Ecto neural progenitor cell (in vitro differentiated cells): ENCODE data around the gene TUNAR.
"Not testable (repeated sequence)": the region's sequence is repeated elsewhere in the genome, so short reads cannot be mapped to it uniquely, and the experiment has no call there.

Source experiments
- DNase-seq: peaks from one replicate; pipeline ENCODE4 v3.0.0-alpha.2; 2018; ENCODE audit warnings: low spot score

Gene TUNAR

GRCh38 chr14:95918466-95918865 is 41.8 kb downstream of the TUNAR start:
- no peak for DNase-seq

GRCh38 chr14:95920769-95921438 is 44.3 kb downstream of the TUNAR start:
- DNase-seq: no peak

GRCh38 chr14:95922080-95922479 is 45.4 kb downstream of the TUNAR start:
- DNase-seq: no peak

- no peak for DNase-seq
Observed at GRCh38 chr14:95928751-95929150, 52.1 kb downstream of the TUNAR start.

- no peak for DNase-seq
Observed at GRCh38 chr14:95931384-95931783, 54.8 kb downstream of the TUNAR start.

GRCh38 chr14:95935228-95935822 is 58.7 kb downstream of the TUNAR start:
- DNase-seq: peak; percentile 60

DNA sequence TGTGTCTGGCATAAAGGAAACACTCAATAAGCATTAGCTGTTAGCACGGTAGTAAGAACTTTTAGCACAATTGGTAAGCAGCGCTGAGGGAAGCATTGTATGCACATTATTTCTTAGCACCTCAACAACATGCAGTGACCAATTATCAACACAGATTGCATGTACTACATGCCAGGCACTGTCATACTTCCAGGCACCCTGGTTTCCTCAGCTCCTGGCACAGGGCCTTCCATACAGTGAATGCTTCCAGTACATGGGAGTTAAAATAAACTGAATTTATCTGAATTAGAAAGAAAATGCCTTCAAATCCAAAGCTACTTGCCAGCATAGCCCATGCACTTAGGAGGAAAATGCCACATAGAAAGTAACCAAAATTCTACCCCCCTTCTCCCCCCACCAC is 59.4 kb downstream of the TUNAR start:
- no peak for DNase-seq

GRCh38 chr14:95939335-95939734 is 62.7 kb downstream of the TUNAR start:
- DNase-seq: no peak

GRCh38 chr14:95941897-95942296 is 65.3 kb downstream of the TUNAR start:
- no peak for DNase-seq

GRCh38 chr14:95943699-95944098 is 67.1 kb downstream of the TUNAR start:
- peak; percentile 58 for DNase-seq

- no peak for DNase-seq
Observed at GRCh38 chr14:95944462-95944861, 67.8 kb downstream of the TUNAR start.

GRCh38 chr14:95946867-95947266 is 70.2 kb downstream of the TUNAR start:
- no peak for DNase-seq

- DNase-seq: peak; percentile 74
Observed at GRCh38 chr14:95948558-95948981, 71.9 kb downstream of the TUNAR start.

DNA sequence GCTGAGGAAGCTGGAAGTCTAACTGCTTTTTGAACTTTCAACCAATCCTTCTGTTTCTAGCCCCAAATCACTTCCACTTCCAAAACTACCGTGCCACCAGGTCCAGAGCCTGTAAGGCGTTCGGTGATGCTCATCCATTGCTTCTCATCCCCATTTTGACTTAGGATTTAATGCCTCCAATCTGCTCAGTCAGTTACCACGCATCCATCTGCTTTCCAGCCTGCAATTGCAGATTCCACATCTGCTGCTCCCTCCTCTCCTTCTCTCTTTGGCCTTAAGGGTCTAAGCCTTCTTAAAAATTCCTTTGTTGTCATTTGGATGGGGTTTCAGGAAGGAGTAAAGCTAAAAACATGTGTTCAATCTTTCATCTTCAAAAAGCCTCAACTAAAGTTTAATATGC is 74.7 kb downstream of the TUNAR start:
- DNase-seq: no peak

GRCh38 chr14:95953111-95953724 is 76.6 kb downstream of the TUNAR start:
- DNase-seq: peak; percentile 53

GRCh38 chr14:95956601-95957460 is 80.2 kb downstream of the TUNAR start:
- no peak for DNase-seq

DNA sequence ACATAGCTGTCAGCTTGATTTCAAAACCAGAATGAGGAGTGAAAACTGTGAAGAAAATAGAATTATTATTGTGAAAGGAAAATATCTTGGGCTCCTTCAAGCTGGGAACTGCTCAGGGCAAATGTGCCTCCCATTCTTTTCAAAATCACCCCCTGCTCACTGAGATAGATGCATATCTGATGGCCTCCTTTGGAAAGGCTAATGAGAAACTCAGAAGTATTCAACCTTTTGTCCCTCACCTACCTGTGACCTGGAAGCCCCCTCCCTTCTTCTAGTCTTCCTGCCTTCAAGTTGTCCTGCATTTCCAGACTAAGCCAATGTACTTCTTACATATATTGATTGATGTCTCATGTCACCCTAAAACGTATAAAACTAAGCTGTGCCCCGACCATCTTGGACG is 81.5 kb downstream of the TUNAR start:
- DNase-seq: no peak

DNA sequence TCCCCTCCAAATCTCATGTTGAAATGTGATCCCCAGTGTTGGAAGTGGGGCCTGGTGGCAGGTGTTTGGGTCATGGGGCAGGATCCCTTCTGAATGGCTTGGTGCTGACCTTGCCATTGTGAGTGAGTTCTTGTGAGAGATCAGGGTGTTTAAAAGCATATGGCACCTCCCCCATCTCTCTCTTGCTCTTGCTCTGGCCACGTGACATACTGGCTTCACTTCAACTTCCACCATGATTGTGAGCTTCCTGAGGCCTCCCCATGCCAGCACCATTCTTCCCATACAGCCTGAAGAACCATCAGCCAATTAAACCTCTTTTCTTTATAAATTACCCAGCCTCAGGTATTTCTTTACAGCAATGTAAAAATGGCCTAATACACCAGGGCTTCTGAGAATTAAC is 82.7 kb downstream of the TUNAR start:
- no peak for DNase-seq

DNA sequence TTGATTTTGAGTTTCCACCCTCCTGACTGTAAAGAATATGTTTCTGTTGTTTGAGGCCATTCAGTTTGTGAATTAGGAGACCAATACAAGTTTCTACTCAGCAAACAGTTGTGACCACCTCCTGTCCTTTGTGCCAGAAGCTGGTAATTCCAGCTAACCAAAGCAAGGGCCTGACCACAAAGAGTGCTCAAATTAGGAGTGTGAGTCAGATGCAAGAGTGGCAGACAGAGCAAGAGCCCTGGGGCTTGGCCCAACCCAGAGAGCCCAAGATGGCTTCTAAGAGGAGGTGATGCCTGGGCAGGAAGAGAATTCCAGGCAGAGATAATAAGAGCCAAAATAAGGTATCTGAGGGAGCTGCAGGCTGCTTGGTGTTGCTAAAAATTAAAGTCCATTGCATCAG is 84.8 kb downstream of the TUNAR start:
- DNase-seq: no peak

- DNase-seq: no peak
Observed at GRCh38 chr14:95964901-95965300, 88.3 kb downstream of the TUNAR start.

GRCh38 chr14:95968048-95968447 is 91.4 kb downstream of the TUNAR start:
- DNase-seq: not testable (repeated sequence)
